Activated CD4-positive, alpha-beta T cell treated with anti-CD3 and anti-CD28 coated beads for 1 hour (primary cell): Measurements from ENCODE around the gene RNF4.
A peak's percentile ranks its signal among the peaks of the same experiment; 100 is the strongest.

ENCODE experiments used
- DNase-seq: peaks from one replicate; pipeline ENCODE4 v3.0.0-alpha.2; 2020

RNF4 gene

DNA sequence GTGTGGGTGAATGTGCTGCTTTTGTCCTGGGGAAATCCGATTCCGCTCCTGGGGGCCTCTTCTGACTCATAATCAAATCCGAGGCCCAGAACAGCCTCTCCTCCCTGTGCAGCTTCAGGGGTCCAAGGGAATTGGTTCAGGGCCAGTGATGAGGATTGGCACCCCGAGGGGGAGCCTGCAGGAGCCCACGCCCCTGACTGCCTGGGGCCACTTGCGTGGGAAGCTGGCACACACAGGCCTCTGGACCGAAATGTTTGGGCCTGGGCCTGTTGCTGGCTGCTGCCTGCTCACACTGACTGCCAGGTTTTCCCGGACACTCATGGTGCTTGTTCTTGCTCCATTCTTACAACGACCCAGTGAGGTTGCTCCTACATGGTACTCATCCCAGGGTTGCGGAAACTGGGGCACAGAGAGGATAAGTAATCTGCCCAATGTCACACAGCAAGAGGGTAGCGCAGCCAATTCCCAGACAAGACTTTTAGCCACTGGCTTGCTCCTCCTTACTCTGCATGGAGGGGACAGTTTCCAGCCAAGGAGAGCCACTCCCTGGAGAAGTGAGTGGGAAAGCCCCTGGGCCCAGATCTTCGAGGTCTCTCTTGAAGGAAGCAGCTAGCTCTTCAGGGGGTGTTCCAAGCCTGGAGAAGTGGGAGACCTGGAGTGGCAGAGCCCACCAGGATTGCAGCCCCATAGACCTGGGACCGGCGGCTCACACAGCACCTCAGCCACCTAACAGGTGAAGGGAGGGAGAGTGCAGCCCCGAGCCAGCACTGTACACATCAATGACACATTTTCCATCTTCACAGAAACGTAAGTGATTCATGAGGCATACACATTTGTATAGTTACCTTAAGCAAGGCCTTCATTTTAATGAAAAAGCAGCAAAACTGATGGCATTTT, 29.8 kb upstream of the RNF4 start:
- DNase-seq: no peak

GRCh38 chr4:2441393-2442174, 27.3 kb upstream of the RNF4 start:
- DNase-seq: peak; percentile 50

GRCh38 chr4:2442175-2442993, 26.5 kb upstream of the RNF4 start:
- DNase-seq: no peak

GRCh38 chr4:2443061-2443730, 25.7 kb upstream of the RNF4 start:
- DNase-seq: no peak

DNA sequence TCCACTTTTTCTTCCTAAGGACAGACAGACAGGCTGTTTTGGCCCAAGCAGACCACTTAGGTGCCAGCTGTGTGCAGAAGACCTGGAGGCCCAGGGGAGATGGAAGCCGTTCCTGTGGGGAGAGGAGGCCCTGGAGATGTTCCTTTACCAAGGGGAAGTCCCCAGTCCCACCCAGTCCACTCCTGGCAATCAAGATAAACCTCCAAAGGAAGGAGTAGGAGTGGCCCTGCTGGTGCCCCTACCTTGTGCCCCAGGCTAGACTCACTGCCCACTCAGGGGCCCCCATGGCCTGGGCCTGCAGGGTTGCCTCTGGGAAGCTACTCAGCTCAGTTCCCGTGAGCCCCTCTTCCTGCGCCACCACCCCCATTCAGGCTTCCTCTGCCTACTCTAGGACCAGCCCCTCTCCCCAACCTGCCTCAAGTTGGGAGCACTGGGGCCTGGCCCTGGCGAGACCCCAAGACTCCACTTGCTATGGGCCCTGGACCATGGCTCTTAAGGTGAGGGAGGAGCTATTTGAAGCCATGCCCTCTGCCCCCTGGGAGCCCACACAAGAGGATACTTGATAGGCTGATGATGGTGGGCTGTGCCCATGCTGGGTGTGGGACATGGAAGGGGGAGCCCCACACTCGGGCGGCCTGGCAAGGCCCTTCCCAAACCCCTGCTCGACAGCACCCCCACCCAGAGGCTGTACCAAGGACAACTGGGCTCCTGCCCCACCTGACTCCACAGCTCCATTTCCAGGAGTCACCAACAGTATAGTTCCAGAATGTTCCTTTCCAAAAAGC, 24.8 kb upstream of the RNF4 start:
- DNase-seq: no peak

DNA sequence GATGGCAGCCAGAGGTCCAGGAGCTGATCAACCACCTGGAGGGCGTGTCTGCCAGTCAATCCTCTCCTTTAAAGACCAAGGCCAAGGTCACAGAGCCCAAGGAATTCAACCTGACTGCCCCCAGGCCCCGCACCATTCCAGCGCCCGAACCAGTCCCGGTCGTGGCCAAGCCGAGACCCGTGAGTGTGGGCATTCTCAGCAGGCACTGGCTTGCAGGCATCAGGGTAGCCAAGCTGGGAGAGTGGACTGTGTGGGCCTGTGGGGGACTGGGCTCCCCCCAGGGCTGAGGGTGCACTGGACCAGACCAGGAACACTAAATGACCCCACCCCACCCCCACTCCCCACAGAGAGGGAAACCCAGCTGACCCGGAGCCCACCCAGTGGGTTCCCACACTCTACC, 23.8 kb upstream of the RNF4 start:
- no peak for DNase-seq

DNA sequence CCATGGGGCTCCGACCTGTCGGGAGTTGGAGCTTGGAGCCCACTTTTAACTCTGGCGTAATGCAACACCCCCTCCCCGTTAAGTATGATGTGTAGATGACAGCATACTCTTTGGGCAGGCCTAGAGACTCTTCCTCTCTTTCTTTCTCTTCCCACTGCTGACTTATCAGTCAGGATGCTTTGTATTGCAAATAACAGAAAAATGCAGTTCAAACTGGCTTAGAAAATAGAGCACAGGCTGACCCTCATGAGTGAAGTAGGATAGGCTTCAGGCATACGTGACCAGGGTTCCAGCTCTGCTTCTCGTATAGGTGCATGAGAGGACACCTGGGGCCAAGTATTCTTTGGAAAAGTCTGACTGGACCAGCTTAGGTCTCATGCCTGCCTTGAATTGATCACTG, 23.3 kb upstream of the RNF4 start:
- no peak for DNase-seq

- no peak for DNase-seq
These were observed 22.0 kb upstream of the RNF4 start for GRCh38 chr4:2446656-2447564.

DNA sequence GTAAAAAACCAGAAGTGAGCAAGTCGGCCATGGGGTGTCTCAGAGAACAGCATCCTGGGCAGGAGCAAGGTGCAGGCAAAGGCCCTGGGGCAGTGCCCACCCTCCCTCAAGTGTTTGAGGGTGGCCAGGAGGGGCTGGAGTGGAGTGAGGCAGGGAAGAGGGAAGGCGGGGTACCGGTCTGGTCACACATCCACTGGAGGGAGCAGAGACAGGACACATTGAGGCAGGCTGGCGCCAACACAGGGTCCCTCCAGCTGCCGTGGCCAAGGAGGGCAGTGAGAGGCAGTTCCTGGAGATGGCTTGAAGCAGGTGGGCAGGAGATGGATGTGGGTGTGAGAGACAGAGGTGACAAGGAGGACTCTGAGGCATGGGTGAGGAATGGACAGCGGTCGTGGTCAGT, 20.3 kb upstream of the RNF4 start:
- no peak for DNase-seq

DNA sequence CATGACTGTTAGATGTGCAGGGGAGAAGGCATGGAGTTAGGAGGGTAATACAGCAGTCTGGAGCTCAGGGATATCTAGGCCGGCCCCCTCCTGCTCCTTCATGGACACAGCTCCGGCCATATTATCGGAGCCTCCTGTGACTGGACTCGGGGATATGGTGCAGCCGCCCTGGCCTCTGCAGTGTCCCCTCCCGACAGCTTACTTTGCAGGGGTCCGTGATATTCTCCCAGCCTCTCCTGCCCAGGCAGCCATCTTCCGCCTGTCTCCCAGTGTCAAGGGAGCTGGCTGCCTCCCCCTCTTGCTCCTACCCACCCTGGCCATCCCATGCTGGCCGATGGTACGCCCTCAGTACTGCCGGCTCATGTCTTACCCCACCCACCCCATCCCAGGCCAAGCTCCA, 19.9 kb upstream of the RNF4 start:
- DNase-seq: no peak

DNA sequence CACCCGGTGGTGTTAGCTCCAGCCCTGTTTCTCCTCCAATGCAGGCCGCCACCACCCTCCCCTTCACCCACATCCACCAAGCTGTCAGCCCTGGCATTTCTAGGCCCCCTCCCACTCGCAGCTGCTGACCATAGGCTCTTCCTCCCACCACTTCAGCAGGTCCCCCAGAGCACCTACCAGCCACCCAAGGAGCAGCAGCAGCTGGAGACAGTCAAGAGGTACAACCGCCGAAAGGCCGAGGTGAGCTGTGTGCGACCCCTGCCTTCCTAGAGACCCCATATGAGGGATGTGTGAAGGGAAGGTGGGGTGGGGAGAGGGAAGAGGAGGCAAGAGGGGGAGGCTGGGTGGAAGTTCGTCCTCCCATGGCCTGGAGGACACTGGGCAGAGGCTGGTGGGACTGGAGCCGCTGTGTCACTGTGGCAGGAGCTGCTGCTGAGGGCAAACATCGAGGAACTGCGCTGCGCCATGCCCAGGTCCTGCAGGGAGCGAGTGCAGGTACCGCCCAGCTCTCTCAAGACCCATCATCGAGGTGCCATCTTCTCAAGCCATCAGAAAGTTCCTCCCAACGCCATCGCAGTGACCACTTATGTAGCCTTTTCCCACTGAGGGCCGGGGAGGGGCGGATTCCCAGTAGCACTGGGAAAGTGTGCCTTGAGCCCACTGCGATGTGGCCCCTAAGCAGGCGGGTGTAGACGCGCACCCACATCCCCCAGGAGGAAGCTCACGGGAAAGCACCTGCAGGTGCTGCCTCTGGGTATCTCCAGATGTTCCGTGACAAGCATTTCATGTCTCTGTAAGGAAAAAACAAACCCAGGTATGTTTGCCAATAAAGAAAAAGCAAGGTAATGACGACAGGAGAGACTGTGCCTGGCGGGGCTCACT, 19.2 kb upstream of the RNF4 start:
- DNase-seq: no peak

- DNase-seq: no peak
These were observed 18.4 kb upstream of the RNF4 start for GRCh38 chr4:2450394-2451035.

DNA sequence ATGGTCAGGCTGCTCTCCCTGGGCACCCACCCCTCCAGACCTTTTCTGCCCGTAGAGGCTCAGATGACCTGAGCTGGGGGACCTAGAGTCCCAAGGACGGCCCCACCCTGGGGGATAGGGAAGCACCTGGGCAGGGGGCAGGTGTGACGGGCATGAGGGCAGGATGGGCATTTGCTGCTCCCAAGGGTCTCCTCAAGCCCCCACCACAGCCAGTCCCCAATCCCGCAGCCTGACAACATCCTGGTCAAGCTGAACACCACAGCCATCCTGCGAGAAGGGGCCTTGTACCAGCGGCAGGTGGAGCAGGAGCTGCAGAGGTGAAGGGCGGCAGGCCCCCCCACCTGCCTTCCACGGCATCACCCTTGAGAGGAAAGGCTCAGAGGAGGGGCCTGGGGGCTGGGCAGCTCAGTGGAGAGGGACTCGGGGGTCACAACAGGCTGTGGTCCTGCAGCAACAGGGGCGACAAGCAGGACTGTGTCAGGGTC, 17.8 kb upstream of the RNF4 start:
- no peak for DNase-seq

- no peak for DNase-seq
These were observed 16.8 kb upstream of the RNF4 start for GRCh38 chr4:2451821-2452785.

DNA sequence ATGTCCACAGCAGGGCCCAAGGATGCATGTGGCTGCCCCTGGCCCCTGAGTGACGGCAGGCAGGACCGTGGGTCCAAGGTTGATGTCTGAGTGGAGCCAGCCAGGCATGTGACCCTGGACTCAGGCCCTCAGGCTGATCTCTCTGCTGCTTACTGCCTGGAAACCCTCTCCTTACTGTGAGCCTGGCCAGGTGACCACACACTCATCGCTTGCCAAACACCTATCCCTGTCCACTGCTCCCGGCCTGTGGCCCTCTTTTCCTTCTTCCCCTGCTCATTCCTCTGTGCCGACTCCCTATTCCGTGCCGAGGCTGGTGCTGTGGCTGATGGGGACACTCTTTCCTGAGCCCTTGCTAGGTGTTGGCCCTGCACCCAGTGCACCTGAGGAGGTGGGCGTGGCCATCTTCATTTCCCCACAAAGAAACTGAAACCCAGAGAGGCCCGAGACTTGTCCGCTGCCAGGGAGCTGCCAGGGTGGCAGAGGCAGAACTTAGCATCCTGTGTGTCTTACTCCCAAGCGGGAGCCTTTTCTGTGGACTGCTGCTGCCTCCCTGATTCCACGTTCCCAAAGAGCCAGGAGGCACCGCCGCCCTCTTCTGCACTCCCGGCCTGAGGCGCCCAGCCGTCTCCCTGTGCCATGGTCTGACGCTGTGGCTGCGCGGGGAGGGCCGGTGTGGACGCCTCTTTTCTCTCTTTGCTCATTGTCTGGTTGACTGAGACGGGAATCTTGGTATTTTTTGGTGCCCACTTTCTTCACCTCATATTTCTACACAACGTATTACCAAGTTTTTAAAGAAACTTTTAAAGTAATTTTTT, 11.2 kb upstream of the RNF4 start:
- no peak for DNase-seq

DNA sequence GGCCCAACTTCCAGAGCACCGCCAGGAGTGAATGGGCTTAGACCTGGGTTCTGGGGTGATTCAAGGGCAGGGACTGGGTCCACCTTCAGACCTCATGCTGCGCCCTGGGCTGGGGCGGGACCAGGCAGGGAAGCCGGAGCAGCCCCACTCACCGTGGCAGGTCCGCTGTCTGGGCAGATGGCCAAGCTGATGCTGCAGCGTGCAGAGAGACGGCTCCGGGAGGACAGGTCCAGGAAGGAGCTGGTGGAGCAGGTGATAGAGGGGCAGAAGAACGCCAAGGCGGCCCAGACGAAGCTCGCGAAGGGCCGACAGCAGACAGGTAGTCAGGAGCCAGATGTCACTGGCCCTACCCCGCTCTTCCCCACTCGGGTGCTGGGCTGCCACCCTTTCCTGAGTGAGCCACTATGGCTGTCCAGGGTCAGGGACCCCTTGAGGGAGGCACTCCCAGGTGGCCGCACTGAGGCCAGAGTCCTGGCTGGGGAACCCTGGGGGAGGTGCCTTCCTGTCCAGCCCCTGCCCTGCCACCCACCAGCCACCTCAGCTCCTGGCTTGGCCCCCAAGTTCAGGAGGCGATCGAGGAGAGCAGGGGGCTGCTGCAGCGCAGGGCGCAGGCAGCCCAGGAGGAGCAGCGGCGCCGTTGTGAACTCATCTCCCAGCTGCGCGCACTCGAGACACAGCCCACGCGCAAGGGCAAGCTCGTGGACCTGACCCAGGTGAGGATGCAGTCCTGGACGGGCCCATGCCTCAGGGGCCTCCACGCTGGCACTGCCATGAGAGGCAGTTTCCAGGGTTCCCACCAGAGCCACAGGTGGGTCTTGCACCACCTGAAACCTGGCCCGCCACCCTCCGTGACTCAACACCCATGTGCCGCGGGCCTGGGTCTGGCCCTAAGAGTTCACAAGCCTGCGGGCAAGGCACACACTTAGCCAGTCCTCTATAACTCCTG, 10.1 kb upstream of the RNF4 start:
- no peak for DNase-seq
